Fibroblast of skin of scalp (primary cell): ENCODE results near the gene RABGAP1L.
"Not testable (repeated sequence)": the region's sequence is repeated elsewhere in the genome, so short reads cannot be mapped to it uniquely, and the experiment has no call there.

Source experiments
- DNase-seq: peaks from one replicate; pipeline ENCODE4 v3.0.0-alpha.2; 2013

RABGAP1L gene

GRCh38 chr1:174825127-174825526, 665.8 kb downstream of the RABGAP1L start:
- DNase-seq: no peak

GRCh38 chr1:174825806-174826205, 666.5 kb downstream of the RABGAP1L start:
- DNase-seq: no peak

- DNase-seq: no peak
Measured at GRCh38 chr1:174828264-174828663, 668.9 kb downstream of the RABGAP1L start.

GRCh38 chr1:174829990-174830389, 670.7 kb downstream of the RABGAP1L start:
- no peak for DNase-seq

GRCh38 chr1:174836543-174836942, 677.2 kb downstream of the RABGAP1L start:
- DNase-seq: no peak

GRCh38 chr1:174837386-174837785, 678.1 kb downstream of the RABGAP1L start:
- no peak for DNase-seq

GRCh38 chr1:174839211-174839610, 679.9 kb downstream of the RABGAP1L start:
- no peak for DNase-seq

GRCh38 chr1:174841747-174842146, 682.4 kb downstream of the RABGAP1L start:
- DNase-seq: no peak

GRCh38 chr1:174848593-174849560, 689.6 kb downstream of the RABGAP1L start:
- not testable (repeated sequence) for DNase-seq

- no peak for DNase-seq
Measured at GRCh38 chr1:174850726-174851125, 691.4 kb downstream of the RABGAP1L start.

- no peak for DNase-seq
Measured at GRCh38 chr1:174858301-174858700, 699.0 kb downstream of the RABGAP1L start.

GRCh38 chr1:174870319-174870718, 711.0 kb downstream of the RABGAP1L start:
- DNase-seq: no peak

GRCh38 chr1:174871886-174872285, 712.6 kb downstream of the RABGAP1L start:
- no peak for DNase-seq

- DNase-seq: no peak
Measured at GRCh38 chr1:174872615-174873058, 713.3 kb downstream of the RABGAP1L start.

GRCh38 chr1:174874331-174875053, 715.2 kb downstream of the RABGAP1L start:
- DNase-seq: no peak

GRCh38 chr1:174875306-174875705, 716.0 kb downstream of the RABGAP1L start:
- DNase-seq: no peak

GRCh38 chr1:174877208-174877673, 717.9 kb downstream of the RABGAP1L start:
- DNase-seq: no peak

GRCh38 chr1:174880171-174880570, 720.9 kb downstream of the RABGAP1L start:
- no peak for DNase-seq

GRCh38 chr1:174883409-174883808, 724.1 kb downstream of the RABGAP1L start:
- peak; percentile 26 for DNase-seq

GRCh38 chr1:174884038-174884437, 724.7 kb downstream of the RABGAP1L start:
- DNase-seq: no peak

- no peak for DNase-seq
Measured at GRCh38 chr1:174884566-174884965, 725.2 kb downstream of the RABGAP1L start.

- DNase-seq: no peak
Measured at GRCh38 chr1:174890024-174890423, 730.7 kb downstream of the RABGAP1L start.

GRCh38 chr1:174892016-174892415, 732.7 kb downstream of the RABGAP1L start:
- no peak for DNase-seq
